ENCODE results near the gene ORAI2.
"Not testable (repeated sequence)": the region's sequence is repeated elsewhere in the genome, so short reads cannot be mapped to it uniquely, and the experiment has no call there.

ORAI2 gene

GRCh38 chr7:102494473-102495149 is 61.2 kb downstream of the ORAI2 start:
- not testable (repeated sequence) for DNase-seq (ENCODE audit: low read depth in 1 of 2, low spot score in 1 of 2)

- not testable (repeated sequence) for DNase-seq (ENCODE audit: low read depth in 1 of 2, low spot score in 1 of 2)
These were observed 63.5 kb downstream of the ORAI2 start for GRCh38 chr7:102496861-102497260.

GRCh38 chr7:102497308-102497707 is 63.9 kb downstream of the ORAI2 start:
- DNase-seq (ENCODE audit: low read depth in 1 of 2, low spot score in 1 of 2): not testable (repeated sequence)

GRCh38 chr7:102498321-102498720 is 64.9 kb downstream of the ORAI2 start:
- not testable (repeated sequence) for DNase-seq (ENCODE audit: low read depth in 1 of 2, low spot score in 1 of 2)

GRCh38 chr7:102503141-102503540 is 69.8 kb downstream of the ORAI2 start:
- DNase-seq (ENCODE audit: low read depth in 1 of 2, low spot score in 1 of 2): not testable (repeated sequence)

- not testable (repeated sequence) for DNase-seq (ENCODE audit: low read depth in 1 of 2, low spot score in 1 of 2)
These were observed 72.2 kb downstream of the ORAI2 start for GRCh38 chr7:102505298-102506185.
